GM12865 (cell line): ENCODE data around the gene PLA2G6.
"Not testable (repeated sequence)": the region's sequence is repeated elsewhere in the genome, so short reads cannot be mapped to it uniquely, and the experiment has no call there.

Experiments used
- DNase-seq: peaks from one replicate; pipeline ENCODE4 v3.0.0; 2010; ENCODE audit warnings: low read depth
- H3K4me3 ChIP-seq: 2 replicates; pipeline ENCODE4 v1.5.1; 2011; ENCODE audit warnings: mild to moderate bottlenecking, low read depth, low read length, control low read depth
- TF ChIP-seq, protein P1 (sequence below): IDR thresholded peaks from 2 replicates; pipeline ENCODE4 v1.5.1; 2011; ENCODE audit warnings: low read length, control low read depth, low read depth, inconsistent platforms; ENCODE audit not compliant: insufficient read depth; ENCODE audit errors: missing control alignments

Gene PLA2G6

GRCh38 chr22:38177926-38178604 lies 3.6 kb downstream of the PLA2G6 start:
- DNase-seq, result peak; percentile 19
- H3K4me3 ChIP-seq, result no peak overlapping the region

DNA sequence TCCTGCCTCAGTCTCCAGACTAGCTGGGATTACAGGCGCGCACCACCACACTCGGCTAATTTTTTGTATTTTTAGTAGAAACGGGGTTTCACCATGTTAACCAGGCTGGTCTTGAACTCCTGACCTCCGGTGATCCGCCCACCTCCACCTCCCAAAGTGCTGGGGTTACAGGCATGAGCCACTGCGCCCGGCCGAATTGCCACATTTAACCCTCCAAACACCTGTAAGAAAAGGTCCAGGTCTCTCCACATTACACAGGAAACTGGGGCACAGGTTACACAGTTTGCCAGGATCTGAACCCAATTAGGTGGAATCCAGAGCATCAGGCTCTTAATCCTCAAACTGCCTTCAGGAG lies 4.1 kb downstream of the PLA2G6 start:
- not testable (repeated sequence) for H3K4me3 ChIP-seq, DNase-seq

More at GRCh38 chr22:38177926-38178604, 3.6 kb downstream of the PLA2G6 start:
- TF ChIP-seq, protein P1, sequence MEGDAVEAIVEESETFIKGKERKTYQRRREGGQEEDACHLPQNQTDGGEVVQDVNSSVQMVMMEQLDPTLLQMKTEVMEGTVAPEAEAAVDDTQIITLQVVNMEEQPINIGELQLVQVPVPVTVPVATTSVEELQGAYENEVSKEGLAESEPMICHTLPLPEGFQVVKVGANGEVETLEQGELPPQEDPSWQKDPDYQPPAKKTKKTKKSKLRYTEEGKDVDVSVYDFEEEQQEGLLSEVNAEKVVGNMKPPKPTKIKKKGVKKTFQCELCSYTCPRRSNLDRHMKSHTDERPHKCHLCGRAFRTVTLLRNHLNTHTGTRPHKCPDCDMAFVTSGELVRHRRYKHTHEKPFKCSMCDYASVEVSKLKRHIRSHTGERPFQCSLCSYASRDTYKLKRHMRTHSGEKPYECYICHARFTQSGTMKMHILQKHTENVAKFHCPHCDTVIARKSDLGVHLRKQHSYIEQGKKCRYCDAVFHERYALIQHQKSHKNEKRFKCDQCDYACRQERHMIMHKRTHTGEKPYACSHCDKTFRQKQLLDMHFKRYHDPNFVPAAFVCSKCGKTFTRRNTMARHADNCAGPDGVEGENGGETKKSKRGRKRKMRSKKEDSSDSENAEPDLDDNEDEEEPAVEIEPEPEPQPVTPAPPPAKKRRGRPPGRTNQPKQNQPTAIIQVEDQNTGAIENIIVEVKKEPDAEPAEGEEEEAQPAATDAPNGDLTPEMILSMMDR, result no peak

DNA sequence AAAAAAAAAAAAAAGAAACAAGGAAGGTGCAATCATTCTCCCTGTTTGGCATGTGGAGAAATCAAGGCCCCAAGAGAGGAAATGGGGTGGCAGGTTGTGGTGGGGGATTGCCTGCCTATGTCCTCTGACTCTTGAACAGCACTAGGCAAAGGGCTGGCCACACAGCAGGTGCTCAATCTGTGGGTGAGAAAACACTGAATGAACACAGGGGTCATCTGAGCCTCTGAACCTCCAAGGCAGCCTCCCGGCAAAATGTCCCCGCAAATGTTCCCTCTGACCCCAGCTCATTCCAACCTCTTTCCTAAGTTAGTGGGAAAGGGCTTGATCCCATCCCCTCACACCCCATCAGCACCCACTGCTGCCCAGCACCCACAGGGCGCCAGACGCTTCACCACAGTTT lies 4.6 kb downstream of the PLA2G6 start:
- no peak overlapping the region for H3K4me3 ChIP-seq
- DNase-seq, result peak; percentile 50
- TF ChIP-seq, protein P1, result no peak

- H3K4me3 ChIP-seq, result peak overlapping the region; percentile 3; the same call in 1 of the 2 replicates
- peak; percentile 92 for DNase-seq
- TF ChIP-seq, protein P1, result no peak
Observed at GRCh38 chr22:38176170-38176741, 5.4 kb downstream of the PLA2G6 start.

DNA sequence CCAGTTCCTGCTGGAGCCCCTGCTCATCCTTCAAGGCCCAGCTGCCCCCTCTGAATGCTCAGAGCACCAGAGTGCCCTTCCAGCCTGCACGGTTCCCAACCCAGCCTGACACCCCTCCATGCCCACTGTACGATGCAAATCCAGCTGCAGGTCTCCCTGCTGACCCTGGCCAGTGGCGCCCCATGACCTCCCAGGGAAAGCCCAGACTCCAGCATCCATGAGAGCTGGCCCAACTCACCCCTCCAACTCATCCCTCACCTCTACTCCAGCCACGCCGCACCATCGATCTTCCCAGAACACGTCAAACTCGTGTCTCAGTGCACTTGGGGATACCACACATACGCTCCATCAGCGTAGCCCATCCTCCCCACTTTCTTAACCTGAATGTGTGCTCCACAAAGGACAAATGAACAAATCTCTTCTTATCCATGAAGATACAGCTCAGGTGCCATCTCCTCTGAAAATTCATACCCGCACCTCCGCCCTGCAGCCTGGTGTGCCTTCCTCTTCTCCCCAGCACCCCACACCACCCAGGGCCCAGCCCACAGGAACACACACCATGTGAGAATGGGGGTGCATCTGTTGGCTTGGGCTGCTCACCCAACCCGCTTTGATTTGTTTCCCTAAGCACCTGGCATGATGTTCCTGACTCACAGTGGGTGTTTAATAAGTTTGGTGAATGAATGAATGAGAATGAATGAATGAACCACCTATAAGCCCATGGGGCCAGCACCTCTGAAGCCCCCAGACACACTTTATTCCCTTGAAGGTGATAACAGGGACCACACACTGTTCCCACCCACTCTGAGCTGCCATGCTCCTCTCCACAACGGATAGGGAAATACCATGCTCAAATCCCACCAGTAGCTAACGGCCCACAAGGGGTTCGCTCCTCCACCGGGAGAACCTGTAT lies 6.2 kb downstream of the PLA2G6 start:
- no peak for DNase-seq
- H3K4me3 ChIP-seq, result no peak overlapping the region

DNA sequence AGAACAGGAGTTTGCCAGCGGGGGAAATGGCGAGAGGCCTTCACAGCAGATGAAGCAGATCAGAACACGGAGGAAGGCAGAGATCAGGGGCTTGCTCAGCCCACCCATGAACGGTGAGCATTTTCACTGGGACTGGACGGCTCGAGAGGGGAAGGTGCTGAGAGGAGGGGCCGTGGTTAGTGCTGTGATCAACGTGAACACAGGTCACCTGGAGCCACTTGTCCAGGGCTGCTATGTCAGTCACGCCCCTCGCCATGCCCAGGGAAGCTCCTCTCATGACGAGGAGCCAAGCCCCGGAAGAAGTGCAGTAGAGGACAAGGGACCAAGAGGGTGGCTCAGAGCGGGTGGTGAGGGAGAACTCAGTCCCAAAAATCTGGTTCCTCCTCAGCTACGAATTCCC lies 7.0 kb downstream of the PLA2G6 start:
- H3K4me3 ChIP-seq, result no peak overlapping the region
- TF ChIP-seq, protein P1, result no peak
- DNase-seq, result no peak

More for the DNA sequence above, 6.2 kb downstream of the PLA2G6 start:
- TF ChIP-seq, protein P1, result no peak

DNA sequence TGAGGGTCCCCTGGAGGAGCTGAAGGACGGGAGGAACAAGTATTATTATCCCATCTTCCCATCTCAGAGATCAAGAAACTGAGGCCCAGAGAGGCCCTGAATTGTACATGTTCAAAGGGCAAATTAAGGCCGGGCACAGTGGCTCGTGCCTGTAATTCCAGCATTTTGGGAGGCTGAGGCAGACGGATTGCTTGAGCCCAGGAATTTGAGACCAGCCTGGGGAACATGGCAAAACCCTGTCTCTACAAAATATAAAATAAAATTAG lies 8.1 kb downstream of the PLA2G6 start:
- TF ChIP-seq, protein P1, result no peak
- DNase-seq, result no peak
- H3K4me3 ChIP-seq, result no peak overlapping the region
